ENCODE results near the gene DLG5.

DNA sequence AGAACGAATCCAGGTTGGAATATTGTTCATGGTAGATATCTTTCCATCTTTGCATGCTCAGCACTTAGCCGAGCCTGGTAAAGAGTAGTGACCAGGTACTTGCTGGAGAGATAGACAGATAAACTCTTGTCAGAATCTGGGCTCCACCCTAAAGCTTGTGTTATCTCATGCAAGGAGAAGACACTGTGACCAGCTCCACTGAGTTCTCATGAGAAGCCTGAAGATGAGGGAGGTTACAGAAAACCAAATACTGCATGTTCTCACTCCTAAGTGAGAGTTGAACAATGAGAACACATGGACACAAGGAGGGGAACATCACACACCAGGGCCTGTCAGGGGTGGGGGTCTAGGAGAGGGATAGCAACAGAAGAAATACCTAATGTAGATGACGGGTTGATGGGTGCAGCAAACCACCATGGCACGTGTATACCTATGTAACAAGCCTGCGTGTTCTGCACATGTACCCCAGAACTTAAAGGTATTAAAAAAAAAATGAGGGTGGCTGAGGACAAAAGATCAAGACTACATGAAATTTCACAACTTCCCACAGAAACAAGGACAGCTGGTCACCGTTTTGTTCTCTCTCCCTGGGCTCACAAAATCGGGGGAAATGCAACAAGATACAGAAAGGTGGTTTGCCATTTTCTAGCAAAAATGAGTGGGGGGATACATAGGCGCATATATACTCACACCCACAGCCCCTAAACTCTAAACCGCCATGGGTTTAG, 17.4 kb downstream of the DLG5 start:
- TF ChIP-seq POLR2A (IDR thresholded peaks at IDR 0.05): no peak
- no peak for TF ChIP-seq POLR2AphosphoS5 (IDR thresholded peaks at IDR 0.05)
- no peak for TF ChIP-seq CTCF (IDR thresholded peaks at IDR 0.05)

Data from gastroesophageal sphincter (tissue), 3 donors.